ENCODE results near the gene FRMD4A.
"Not testable (repeated sequence)": the region's sequence is repeated elsewhere in the genome, so short reads cannot be mapped to it uniquely, and the experiment has no call there.

Gene FRMD4A

DNA sequence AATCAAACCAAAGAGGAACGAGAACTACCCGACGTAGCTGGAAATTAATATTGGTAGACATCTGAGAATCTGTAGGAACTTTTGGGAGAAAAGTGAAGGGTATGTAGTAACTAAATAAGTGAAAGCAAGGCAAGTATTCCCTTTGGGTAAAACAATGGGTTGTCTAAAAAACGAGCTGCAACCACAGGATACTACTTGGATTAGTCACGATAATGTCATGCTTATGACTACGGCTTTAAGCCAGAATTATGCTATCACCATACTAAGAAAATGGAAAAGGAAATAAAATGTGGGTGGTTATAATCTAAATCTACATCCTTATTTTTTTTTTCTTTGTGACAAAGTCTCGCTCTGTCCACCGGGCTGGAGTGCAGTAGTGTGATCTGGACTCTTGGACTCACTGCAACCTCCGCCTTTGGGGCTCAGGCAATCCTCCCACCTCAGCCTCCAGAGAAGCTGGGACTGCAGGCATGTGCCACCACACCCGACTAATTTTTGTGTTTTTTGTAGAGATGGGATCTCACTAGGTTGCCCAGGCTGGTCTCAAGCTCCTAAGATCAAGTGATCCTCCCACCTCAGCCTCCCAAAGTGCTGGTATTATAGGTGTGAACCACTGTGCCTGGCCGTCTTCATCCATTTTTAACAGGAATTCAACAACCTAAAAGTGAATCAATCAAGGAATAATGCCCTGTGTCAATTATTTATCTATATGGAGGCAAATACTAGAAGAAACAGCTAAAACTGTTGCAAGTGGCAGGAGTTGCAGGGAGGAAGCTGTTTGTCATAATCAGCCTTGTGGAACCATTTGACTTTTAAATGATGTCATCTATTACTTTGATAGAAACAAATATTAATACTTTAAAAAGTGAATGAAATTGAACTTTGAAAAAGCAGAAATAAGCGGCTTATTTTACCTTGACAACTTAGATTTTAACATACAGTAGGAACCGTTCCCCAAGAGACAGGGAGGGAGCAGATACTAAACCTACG, 554.6 kb downstream of the FRMD4A start:
- no peak for DNase-seq

DNA sequence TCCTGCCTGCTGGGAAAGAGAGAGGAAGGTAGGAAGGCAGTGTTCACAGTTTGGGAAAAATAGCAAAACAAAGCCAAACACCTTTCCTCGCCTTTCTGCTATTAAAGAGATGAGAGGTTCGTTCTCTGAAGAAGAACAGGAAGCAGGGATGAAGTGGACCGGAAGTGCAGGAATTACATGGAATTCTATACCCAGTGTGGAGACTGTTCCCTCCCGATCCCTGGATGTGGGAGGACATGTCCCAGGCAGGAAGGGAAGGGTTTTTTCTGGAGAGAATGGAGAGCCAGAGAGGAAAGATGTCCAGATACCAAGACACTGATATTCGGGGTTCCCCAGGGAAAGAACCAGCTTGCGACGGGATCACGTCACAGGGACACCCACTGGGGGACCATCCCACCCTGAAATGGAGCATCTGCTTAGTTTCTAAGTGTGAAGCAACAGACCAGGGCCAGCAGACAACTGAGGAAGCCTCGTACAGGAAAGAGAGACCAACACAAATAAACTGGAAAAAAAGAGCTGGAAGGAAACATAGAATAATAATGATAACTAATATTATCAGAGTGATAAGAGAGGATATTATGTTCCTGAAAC, 556.3 kb downstream of the FRMD4A start:
- DNase-seq = no peak

DNA sequence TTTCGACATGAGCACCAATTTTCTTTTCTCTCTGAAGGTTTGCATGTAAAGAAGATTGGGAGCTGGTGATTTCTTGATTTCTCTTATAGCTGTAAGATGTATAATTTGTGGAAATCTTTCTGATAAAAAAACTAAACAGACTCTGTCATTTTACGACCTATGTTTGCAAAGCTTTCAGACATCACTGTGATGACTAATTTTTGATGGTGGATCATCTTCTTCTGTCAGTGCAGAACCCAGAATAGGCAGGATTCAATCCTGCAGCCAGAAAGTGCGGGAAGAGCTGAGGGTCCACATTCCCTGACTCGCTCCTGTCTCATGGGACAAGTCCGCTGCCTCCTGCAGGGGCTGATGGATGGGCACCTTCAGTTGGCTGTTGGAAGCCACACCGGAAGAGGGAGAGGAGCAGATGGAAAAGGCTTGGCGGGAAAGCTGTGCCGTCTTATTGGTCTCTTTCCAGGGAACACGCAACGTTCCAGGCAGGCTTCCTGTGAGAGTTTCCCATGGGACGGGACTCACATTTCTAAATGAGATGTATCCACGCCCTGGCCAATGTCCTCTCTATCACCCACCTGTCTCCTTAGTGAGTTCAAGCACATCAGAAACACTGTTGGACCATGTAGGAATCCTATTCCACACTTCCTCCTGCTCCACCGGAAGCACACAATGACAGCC, 557.1 kb downstream of the FRMD4A start:
- DNase-seq = no peak

DNA sequence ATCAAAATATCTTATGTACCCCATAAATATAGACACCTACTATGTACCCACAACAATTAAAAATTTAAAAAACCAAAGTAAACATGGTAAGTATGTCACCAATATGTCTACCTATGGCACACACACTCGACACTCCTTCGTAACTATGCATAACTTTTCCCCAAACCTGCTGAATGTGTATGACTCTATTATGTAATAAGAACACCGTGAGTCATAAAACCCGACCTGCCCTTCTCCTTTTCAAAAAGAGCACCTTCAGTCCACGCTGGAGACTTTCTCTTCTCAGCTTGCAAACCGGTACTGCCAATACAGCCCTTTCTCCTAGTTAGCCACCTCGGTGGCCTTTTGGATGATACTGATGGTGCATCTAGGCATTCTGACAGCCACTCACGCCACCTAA, 557.7 kb downstream of the FRMD4A start:
- no peak for DNase-seq

DNA sequence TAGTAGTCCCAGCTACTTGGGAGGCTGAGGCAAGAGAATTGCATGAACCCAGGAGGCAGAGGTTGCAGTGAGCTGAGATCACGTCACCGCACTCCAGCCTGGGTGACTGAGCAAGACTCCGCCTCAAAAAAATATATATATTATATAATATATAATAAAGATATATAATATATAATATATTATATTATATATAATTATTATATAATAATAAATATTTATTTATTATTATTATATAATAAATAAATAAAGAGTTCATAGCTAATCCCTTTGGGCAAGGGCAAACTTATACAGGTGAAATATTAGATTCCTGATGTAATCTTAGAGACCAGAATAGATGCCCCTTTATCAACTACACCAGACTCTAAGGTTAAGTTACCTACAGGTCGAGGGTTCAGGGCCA, 558.7 kb downstream of the FRMD4A start:
- DNase-seq = no peak

DNA sequence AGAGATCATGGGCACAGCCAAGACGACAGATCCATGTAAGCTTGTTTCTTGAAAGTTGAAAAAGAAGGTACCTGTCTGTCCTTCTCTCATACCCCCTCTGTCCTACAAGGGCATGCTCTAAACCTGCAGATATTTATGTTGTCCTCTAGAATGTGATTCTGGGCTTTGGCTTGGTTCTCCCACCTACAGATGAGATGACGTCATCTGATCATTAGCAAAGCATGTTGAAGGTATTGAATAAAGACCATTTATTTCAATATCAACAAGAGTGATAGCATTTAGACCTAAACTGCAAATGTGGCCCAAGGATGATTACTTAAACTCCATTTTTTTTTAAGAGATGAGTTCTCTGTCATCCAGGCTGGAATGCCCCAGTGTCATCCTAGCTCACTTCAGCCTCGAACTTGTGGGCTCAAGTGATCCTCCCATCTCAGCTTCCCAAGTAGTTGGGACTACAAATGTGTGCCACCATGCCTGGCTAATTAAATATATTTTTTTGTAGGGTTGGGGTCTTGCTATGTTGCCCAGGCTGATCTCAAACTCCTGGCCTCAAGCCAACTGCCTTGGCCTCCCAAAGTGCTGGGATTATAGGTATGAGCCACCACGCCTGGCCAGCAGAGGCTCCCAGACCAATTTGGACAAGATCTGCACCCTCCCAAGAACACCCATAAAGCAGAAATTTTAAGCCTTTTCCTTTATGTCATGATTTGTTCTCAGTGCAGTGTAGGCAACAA, 559.8 kb downstream of the FRMD4A start:
- no peak for DNase-seq

DNA sequence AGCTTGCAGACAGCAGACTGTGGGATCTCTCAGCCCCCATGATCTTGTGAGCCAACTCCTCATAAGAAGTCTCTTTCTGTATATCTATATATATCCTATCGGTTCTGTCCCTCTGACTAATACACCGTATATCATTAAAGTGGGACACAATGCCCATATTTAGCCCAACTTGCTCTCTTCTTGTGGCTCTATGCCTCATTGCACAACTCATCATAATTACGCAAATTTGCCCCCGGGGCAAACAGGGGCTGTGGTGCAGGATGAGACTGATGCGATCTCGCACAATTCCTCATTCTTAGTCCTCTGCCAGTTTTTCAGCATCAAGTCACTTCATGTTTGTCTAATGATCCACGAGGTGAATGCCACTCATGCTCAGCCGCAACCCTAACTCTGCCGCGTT, 560.8 kb downstream of the FRMD4A start:
- DNase-seq = no peak

DNA sequence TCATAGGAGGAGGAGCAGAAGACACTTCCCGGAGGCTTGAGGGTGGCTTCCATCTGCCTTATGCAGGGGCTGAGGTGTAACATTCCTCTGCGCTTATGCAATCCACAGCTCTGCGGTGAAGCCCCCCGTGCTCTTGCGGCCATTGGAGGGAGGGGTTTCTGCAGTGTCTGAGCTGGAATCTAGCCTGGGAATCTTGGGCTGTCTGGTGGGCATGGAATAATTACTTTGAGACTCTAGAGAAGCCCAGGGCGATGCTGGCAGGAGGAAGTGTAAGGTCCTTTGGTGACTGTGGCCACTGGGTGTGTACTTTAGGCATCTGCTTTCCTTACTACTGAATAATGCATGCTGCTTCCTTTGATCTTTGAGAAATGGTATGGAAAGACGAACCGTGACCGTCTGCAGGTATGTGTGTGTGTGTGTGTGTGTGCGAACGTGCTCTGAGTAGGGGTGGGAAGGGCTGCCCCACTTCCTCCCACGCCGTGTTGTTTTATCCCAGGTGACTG, 563.0 kb downstream of the FRMD4A start:
- DNase-seq = no peak

DNA sequence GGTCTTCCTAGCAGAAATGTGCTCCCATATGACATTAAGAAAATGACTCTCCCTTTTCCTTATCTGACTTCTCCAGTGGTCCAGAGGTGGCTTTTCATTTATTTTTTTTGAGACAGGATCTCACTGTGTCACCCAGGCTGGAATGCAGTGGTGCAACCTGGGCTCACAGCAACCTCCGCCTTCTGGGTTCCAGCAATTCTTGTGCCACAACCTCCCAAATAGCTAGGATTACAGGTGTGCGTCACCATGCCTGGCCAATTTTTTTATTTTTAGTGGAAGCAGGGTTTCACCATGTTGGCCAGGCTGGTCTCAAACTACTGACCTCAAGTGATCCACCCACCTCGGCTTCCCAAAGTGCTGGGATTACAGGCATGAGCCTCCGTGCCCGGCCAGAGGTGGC, 563.6 kb downstream of the FRMD4A start:
- not testable (repeated sequence) for DNase-seq

DNA sequence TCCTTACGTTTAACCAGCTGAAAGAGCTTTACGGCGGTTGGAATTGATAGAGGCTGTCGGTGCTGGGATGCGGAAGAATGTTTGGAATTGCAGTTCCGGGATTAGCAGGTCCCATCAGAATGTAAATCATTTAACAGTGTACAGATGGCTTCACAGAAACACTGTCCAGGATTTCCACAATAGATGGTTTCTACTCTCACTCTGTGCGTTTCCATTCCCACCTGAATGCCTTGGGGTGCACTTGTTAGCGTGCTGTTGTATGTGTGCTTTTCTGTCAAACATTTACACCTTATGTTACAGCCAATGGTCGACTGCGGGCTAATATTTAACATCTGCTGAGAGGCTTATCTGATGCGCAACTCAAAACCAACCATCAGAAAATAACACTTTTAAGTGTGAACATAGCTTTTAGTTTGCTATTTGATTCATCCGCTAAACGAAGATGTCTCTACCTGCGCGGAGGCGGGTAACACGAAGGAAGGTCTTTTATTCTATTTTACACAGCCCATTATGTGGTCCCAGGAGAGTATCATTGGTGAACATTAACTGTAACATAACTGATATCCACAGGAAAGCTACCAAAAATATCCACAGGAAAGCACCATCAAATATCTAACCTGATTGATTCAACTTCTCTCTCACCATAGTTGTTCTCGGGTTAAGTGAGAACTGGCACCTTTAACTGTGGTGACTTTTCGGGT, 564.9 kb downstream of the FRMD4A start:
- no peak for DNase-seq

DNA sequence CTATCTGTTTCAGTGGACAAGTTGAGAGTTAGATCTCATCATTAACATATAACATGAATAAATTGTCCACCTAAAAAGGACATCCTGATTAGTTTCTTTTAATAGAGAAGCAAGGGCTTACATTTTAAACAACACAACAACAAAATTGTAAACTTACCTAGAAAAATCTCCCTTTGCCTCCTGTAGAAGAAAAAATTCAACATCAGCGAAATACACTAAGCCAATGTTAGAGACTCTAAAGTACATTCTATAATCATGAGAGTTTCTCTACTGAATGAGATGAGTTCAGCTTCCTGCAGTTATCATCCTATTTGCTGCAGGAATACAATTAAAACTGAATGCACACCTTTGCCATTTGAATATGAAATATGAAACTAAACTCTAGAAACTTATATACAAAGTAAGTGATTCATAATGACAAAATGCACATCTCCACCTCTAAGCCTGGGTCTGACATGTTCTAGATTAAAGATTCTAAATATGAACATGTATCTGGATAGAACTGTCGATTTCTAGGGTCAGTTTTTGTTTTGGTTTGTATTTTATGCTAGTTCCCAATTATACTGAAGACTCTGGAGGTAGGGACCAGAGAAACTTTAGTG, 569.1 kb downstream of the FRMD4A start:
- DNase-seq = no peak

DNA sequence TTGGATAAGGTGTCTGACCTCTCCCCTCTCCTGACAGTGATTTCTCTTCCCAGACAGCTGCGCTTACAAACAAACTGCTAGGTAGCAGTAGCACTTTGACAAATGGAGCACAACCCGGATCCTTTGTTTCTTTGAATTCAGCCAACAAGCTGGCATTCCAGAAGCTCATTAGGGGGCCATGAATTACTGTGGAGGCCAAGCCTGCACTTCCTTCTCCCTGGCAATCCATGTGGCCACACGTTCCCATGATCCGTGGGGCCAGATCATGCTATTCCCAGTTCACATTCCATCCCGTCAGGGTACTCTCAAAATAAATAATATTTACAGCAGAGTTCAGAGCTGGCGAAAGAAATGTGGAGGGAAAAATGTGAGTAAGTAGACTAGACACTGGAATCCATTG, 571.6 kb downstream of the FRMD4A start:
- no peak for DNase-seq

DNA sequence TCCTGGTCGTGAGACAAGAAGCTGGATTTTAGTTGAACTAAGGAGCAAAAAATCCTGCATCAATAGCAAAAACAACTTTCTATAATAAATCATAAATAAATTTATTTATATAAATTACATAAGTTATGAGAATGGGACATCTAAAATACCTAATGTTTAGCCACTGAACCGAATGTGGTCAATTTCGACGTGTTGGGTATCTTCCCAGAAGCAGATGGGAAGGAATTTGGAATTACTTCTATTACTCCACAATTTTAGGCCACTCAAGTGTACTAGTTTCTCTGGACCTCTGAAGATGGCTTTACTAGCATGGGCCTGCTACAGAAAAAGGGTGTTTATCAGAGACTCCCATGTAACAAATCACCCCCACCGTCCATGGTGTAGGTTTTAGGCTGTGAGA, 572.0 kb downstream of the FRMD4A start:
- no peak for DNase-seq

DNA sequence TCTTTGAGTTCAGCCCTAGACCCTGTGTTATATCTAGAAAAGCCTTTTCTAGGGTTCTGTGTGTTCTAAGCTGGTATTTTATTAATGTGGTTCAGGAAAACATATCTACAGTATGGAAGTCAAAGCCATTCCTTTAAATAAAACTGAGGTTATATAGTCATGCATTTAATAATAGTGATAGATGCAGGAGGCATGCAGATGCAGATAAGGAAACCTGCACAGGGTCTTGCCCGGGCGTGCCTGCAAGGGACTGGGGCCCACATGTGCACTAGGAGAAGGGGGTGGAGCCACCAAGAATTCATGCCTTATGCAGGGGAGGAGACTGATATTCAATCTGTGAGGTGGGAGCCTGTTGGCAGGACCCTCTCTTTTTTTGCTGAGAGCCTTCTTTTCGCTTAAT, 572.4 kb downstream of the FRMD4A start:
- no peak for DNase-seq

DNA sequence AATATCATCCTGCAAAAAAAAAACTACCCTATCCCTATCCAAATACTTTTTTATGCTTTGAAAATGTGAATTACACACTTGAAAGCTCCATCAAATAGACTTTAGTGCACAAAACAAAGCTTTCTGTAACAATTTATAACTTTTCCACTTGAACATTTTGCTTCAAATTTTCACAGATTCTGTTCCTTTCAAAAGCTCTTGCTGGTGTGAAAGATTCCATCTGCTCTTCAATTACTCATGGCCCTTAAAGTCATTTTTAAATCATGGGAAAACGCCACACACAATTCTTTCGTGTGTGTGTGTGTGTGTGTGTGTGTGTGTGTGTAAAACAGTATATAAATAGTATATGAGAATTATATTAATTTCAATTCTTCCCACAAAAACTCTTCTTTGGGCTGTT, 576.4 kb downstream of the FRMD4A start:
- no peak for DNase-seq

DNA sequence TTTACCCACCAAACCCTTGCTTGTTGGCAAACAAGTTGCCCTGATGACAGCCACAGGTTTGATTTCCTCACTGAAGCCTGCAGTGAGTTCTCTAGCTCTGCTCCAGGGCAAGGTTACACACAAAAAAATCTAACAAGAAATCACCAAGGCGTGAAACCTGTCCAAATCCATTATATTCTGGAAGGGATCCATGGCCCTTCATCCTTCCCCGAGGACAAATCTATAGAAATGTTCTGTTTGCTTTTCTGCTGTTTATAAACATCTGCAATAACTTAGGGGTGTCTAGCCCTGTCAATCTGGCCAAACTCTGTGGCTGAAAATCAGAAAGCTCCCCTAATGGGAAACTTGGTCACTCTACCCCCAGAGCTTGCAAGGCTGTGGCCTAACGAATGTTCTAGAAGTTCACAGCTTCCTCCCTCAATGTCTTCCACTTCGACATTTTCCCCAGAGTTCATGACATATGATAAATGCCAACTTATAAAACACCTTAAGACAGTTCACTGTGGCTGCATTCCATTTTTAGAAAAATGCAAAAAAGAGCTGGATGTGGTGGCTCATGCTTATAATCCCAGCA, 579.4 kb downstream of the FRMD4A start:
- no peak for DNase-seq

DNA sequence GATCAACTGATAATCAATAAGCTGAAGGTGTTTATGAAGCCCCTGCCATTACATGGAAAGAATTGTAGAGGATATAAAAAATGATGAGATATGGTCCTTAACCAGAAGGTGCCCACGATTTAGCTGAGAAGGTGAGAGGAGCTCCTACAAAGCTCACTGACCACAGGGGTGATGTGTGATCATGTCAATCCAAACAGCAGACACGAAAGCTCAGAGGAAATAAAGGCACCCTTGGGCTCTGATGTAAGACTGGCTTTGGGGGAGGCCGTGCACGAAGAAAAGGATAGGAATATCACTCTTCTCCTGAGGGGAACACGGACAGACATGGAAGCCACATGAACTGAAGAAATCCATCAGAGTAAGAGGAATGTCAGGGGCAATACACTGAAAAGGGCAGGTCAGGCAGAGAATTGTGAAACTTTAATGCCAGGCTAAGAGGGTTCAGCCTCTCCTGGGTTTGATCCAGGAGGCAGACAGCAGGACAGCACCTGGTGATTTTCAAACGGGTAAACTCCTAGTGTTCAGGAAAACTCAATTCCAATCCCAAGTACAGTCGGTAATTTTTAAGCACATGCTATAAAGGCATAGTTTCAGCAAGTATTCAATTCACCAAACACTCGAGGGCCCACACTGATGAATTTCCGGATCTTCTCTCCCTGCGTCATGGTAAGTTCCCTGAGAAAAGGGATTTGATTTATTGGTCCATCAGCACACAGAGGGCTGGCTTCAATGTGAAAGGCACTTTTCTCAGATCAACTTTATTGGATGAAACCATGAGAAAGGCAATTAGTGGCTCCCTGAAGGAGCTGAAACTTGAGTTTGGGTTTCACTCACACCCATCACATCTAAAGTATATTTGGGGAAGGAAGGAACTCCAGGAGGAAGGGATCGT, 580.2 kb downstream of the FRMD4A start:
- no peak for DNase-seq

DNA sequence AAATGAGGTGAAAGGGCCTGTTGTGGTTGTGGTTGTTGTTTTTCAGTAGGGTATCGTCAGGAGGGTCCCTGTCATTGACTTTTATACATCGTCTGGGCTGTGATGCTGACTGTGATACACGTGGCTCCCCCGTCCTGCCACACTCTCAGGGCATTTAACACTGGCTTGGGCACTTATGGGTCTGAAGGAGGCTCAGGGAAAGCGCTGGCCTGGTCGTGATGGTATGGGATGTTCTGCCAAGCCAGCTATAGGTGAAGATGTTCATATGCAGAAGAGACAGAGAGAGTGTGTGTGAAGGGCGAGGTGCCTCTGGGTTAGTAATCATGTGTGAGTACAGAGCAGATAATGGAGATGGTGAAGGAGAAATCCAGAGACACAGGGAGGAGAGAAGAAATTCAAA, 585.5 kb downstream of the FRMD4A start:
- DNase-seq = no peak

DNA sequence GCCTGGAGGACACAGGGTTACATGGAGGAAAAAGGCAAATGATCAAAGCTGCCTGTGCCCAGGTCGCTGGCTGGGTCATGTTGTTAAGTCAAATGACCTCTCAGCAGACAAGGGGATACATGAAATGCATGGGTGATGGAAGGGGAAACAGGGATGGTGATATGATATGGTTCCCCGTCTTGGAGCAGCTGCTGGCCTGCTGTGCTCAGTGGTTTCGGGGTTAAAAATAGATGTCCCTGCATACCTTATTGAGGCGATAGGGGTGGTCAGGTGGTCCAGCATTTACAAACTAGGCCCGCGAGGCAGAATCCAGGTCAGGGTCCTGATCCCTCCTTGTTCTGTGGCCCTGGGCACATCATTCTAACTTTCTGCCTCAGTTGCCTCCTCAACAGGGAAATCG, 586.8 kb downstream of the FRMD4A start:
- no peak for DNase-seq
